GM12892 (cell line): ENCODE measurements around the gene SYNGR3.
"Not testable (repeated sequence)": the region's sequence is repeated elsewhere in the genome, so short reads cannot be mapped to it uniquely, and the experiment has no call there.

Experiments
- DNase-seq: peaks from one replicate; pipeline ENCODE4 v3.0.0; 2011; ENCODE audit not compliant: insufficient read length
- FAIRE-seq: peaks from 2 replicates; lab custom pipeline; 2011; peaks lifted over from hg19 to GRCh38; lab: Jason Lieb, UNC
- POLR2A ChIP-seq: IDR thresholded peaks from 2 replicates; pipeline ENCODE4 v1.6.1; 2011; ENCODE audit warnings: low read depth, low read length, control low read depth
- POLR2AphosphoS5 ChIP-seq: IDR thresholded peaks from 2 replicates; pipeline ENCODE4 v1.6.1; 2011; ENCODE audit warnings: low read depth, low read length, control low read depth
- TAF1 ChIP-seq: IDR thresholded peaks from 2 replicates; pipeline ENCODE4 v1.6.1; 2011; ENCODE audit warnings: low read depth, mild to moderate bottlenecking, control low read depth, low read length, borderline replicate concordance

SYNGR3 gene

GRCh38 chr16:2032285-2033056, 42.7 kb downstream of the SYNGR3 start:
- FAIRE-seq (no peak), DNase-seq (no peak)
- no peak for TF ChIP-seq TAF1
- TF ChIP-seq POLR2A: no peak
- TF ChIP-seq POLR2AphosphoS5: no peak

DNA sequence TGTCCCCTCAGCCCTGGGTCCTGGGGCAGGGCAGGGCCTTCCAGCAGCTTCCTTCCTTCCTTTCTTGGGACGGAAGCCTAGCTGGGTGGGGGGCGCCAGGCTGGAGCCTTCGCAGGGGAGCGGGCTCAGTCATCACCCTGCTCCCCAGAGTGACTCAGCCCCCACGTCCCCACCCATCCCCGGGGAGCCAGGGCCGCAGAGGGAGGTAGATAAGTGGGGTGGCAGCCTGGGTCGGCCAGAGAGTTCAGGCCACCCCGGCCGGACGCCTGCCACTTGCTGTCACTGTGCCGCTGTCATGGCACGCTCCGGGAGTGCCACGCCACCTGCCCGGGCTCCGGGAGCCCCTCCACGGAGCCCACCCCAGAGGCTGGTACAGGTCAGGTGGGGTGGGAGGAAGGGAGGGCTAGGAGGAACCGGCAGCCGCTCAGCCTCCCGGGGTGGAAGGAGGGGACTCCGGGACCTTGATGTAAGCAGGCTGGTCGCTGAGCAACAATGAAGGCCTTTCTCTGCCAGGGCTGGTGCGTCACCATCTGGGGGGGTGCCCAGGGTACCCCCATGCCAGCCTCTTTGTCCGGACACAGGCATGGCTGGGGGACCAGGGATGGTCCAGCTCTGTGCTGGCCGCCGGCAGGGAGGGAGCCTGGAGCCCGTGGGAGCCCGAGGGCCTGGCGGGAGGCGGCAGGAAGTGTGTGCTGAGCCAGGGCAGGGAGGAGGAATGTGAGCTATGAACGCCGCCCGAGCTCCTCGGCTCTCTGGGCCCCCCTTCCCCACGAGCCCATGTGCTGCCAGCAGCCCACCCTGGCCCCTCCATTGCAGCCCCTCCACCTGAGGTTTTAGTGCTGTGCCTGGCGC, 43.5 kb downstream of the SYNGR3 start:
- TF ChIP-seq POLR2A: no peak
- no peak for TF ChIP-seq POLR2AphosphoS5
- TF ChIP-seq TAF1: no peak
- no peak for FAIRE-seq
- DNase-seq: no peak

GRCh38 chr16:2033909-2034695, 44.3 kb downstream of the SYNGR3 start:
- not testable (repeated sequence) for FAIRE-seq, DNase-seq

DNA sequence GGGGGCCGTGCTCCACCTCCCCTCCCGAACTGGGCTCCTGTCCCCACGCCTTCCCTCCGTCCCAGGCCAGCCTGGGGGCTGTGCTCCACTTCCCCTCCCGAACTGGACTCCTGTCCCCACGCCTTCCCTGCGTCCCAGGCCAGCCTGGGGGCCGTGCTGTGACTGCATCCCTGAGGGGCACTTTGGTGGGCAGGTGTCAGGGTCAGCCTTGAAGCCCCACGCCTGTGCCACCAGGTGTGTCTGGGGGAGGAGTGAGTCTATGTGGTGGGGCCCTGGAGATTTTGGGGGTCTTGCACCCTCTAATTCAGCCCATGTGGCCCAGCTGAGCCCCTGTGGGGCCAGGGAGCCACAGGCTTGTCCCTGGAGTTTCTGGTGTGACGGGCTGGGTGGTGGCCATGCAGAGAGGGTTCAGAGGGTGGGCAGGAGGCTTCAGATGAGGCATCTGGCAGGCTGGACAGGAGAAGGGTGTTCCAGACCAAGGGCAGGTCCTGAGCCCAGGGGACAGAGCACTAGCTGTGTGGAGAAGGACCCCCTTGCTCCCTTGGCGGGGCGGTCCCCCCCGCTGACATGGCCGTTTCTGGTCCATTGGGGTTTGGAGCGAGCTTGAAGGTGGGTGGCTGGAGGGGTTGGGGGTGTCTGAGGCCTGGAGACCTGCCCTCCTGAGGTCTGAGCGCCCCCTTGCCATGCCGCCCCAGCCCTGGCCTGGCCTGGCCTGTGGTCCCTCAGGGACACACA, 45.1 kb downstream of the SYNGR3 start:
- TF ChIP-seq TAF1 (no peak), POLR2A (no peak), POLR2AphosphoS5 (no peak)
- DNase-seq: no peak
- FAIRE-seq: no peak

- no peak for DNase-seq
- no peak for TF ChIP-seq POLR2AphosphoS5
- no peak for TF ChIP-seq POLR2A
- TF ChIP-seq TAF1: no peak
- FAIRE-seq: no peak
Measured at GRCh38 chr16:2035431-2036199, 45.8 kb downstream of the SYNGR3 start.

DNA sequence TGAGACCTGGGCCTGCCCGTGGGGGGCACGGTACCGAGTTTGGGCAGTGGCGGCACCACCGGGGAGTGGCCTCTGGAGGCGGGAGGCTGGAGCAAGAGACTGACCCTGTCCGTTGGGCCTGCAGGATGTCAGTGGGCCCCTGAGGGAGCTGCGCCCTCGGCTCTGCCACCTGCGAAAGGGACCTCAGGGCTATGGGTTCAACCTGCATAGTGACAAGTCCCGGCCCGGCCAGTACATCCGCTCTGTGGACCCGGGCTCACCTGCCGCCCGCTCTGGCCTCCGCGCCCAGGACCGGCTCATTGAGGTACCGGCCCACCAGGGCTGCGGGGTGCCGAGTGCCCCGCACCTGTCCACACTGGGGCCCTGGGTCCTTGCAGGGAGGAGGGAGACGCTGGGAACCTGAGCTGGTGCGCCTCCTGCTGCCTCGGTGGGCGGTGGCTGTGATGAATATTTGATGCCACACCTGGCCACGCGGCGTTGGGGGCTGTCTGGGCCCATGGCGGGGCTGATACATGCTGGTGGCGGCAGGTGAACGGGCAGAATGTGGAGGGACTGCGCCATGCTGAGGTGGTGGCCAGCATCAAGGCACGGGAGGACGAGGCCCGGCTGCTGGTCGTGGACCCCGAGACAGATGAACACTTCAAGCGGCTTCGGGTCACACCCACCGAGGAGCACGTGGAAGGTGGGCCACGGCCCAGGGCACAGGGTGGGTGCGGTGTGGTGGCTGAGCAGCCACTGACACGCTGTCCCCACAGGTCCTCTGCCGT, 46.6 kb downstream of the SYNGR3 start:
- FAIRE-seq: no peak

GRCh38 chr16:2037115-2037514, 47.3 kb downstream of the SYNGR3 start:
- TF ChIP-seq POLR2AphosphoS5 (no peak), POLR2A (no peak), TAF1 (no peak)
- FAIRE-seq: no peak

More for the DNA sequence above, 46.6 kb downstream of the SYNGR3 start:
- no peak for TF ChIP-seq TAF1
- DNase-seq: no peak

GRCh38 chr16:2037647-2038381, 48.0 kb downstream of the SYNGR3 start:
- DNase-seq (no peak), FAIRE-seq (no peak)
- TF ChIP-seq POLR2AphosphoS5 (no peak), TAF1 (no peak), POLR2A (no peak)

More at GRCh38 chr16:2037115-2037514, 47.3 kb downstream of the SYNGR3 start:
- DNase-seq: no peak
